ENCODE results near the gene FGFR2.

DNA sequence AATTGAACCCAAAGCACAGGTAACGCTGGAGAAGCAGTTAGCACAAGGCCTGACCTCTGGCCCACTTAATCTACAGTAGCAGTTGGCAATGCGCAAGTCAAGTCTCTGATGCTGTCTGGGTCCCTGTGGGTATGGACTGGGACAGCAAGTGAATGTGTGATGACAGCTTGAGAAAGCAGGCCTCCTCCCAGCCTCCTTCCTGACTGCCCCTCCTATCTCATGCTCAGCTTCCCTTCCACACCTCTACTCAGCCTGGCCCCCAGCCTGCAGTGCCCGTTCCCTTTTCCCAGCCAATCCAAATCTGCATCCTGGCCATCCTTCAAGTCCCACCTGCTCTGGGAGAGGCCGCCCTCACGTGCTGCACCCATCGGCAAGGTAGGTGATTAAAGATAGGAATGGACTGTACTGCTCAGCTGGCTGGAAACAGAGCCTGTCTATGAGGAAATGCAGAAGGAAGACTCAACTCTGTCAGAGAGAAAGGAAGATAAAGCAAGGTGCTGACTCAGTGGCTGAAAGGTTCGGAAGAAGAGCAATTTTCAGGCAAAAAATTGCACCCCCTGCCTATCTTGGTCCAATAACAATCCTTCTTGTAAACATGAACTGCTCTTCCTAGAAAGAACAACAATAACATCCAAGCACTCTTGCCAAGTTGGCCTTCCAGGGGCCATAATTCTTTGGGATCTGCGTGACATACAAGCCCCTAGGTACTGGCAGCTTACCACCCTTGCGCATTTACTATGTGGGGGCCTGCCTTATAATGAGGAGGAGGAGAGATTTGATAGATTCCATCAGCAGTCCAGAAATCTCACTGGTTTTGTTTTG lies 16.6 kb upstream of the FGFR2 start:
- TF ChIP-seq, protein P1, sequence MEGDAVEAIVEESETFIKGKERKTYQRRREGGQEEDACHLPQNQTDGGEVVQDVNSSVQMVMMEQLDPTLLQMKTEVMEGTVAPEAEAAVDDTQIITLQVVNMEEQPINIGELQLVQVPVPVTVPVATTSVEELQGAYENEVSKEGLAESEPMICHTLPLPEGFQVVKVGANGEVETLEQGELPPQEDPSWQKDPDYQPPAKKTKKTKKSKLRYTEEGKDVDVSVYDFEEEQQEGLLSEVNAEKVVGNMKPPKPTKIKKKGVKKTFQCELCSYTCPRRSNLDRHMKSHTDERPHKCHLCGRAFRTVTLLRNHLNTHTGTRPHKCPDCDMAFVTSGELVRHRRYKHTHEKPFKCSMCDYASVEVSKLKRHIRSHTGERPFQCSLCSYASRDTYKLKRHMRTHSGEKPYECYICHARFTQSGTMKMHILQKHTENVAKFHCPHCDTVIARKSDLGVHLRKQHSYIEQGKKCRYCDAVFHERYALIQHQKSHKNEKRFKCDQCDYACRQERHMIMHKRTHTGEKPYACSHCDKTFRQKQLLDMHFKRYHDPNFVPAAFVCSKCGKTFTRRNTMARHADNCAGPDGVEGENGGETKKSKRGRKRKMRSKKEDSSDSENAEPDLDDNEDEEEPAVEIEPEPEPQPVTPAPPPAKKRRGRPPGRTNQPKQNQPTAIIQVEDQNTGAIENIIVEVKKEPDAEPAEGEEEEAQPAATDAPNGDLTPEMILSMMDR (conservative IDR thresholded peaks at IDR 0.05; ENCODE audit: low read length) = no peak
- no peak for TF ChIP-seq EZH2phosphoT487 (IDR thresholded peaks at IDR 0.05; ENCODE audit: borderline replicate concordance, low read depth, low read length)

All from OCI-LY7 (cell line).